Endothelial cell (in vitro differentiated cells): ENCODE measurements around the gene LDB2. TPM values are rescaled to one million over a fixed set of nuclear protein-coding genes. Genes with fewer than 3 reads are reported as not detected.
A peak's percentile ranks its signal among the peaks of the same experiment; 100 is the strongest.

Experiments used
- DNase-seq: peaks from one replicate; pipeline ENCODE4 v3.0.0; 2021; ENCODE audit warnings: low spot score
- H3K27ac Mint-ChIP-seq: one replicate; pipeline ENCODE4 v1.8.0; 2021; ENCODE audit warnings: mixed read lengths, inconsistent platforms; ENCODE audit not compliant: unreplicated experiment
- H3K27me3 Mint-ChIP-seq: one replicate; pipeline ENCODE4 v1.8.0; 2021; ENCODE audit warnings: mild to moderate bottlenecking, moderate library complexity, mixed read lengths, inconsistent platforms; ENCODE audit not compliant: unreplicated experiment
- H3K36me3 Mint-ChIP-seq: one replicate; pipeline ENCODE4 v1.8.0; 2021; ENCODE audit warnings: mild to moderate bottlenecking, low read depth, mixed read lengths, inconsistent platforms; ENCODE audit not compliant: unreplicated experiment
- H3K4me1 Mint-ChIP-seq: one replicate; pipeline ENCODE4 v1.8.0; 2021; ENCODE audit warnings: mild to moderate bottlenecking, mixed read lengths, inconsistent platforms; ENCODE audit not compliant: unreplicated experiment
- H3K4me3 Mint-ChIP-seq: one replicate; pipeline ENCODE4 v1.8.0; 2021; ENCODE audit warnings: mild to moderate bottlenecking, mixed read lengths, inconsistent platforms; ENCODE audit not compliant: unreplicated experiment
- H3K9me3 Mint-ChIP-seq: one replicate; pipeline ENCODE4 v1.8.0; 2021; ENCODE audit warnings: mixed read lengths, inconsistent platforms; ENCODE audit not compliant: unreplicated experiment
- CTCF ChIP-seq: fragments of 200-600 bp; sonication (generic); IDR thresholded peaks from one replicate; pipeline ENCODE4 v1.5.0; 2021; ENCODE audit warnings: antibody characterized with exemption; ENCODE audit not compliant: unreplicated experiment
- total RNA-seq: library from RNA; stranded (reverse); fragmentation: NEBNext Ultra II Directional; extraction: Animal tissue kit (Norgen Biotek cat#: 25700); gene quantifications from one replicate; pipeline ENCODE4 v1.2.1, GENCODE V29; 2021; ENCODE audit not compliant: unreplicated experiment

Gene LDB2
- total RNA-seq, 1 donor from 2014 or later: 268 TPM

DNA sequence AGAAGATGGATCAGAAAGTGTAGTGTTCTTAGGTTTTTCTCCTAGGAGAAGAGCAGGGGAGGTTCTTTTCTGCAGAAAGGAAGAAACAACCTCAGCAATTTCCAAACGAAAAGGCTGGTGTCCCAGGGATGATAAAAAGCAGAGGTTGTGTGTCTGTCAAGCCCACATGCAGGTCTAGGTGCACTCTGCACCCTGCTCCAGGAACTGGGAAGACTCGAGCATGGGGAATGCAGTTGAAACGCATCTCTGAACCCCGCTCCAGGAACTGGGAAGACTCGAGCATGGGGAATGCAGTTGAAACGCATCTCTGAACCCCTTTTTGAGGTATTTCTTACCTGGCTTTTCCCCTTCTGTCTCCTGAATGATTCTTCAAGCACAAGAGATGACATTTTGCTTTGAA is 171.2 kb downstream of the LDB2 start:
- H3K27me3 Mint-ChIP-seq: peaks cover 1% of the 10 kb centered on the region
- DNase-seq: no peak
- peaks cover 27% of the 10 kb centered on the region for H3K4me1 Mint-ChIP-seq
- H3K4me3 Mint-ChIP-seq: peak overlapping the region; percentile 17
- H3K36me3 Mint-ChIP-seq: peaks cover 64% of the 10 kb centered on the region
- peak overlapping the region; percentile 5 for H3K27ac Mint-ChIP-seq
- TF ChIP-seq CTCF: no peak
- H3K9me3 Mint-ChIP-seq: peaks cover 9% of the 10 kb centered on the region

GRCh38 chr4:16726368-16727050 is 171.9 kb downstream of the LDB2 start:
- Mint-ChIP-seq H3K9me3 (peaks cover 9% of the 10 kb centered on the region), H3K27me3 (peaks cover 1% of the 10 kb centered on the region), H3K27ac (peak overlapping the region; percentile 5), H3K36me3 (peaks cover 60% of the 10 kb centered on the region), H3K4me3 (peak overlapping the region; percentile 17), H3K4me1 (peaks cover 24% of the 10 kb centered on the region)
- no peak for DNase-seq
- no peak for TF ChIP-seq CTCF

DNA sequence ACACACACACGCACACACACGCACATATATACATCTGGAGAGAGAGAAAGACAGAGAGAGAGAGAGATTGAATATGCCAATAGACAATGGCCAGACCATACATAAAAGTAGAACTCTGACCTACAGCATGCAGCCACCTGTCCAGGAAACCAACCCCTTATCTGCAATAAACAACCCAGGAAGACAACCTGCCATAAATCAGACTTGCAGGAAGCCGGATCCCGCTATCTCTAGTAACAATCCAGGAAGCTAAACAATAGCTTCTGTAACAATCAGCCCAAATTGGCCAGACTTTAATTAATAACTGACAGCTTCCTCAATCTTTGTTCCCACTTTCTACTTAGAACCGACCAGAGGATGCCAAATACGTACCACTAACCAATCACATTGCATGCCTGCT is 173.2 kb downstream of the LDB2 start:
- no peak for TF ChIP-seq CTCF
- H3K27ac Mint-ChIP-seq: peak overlapping the region; percentile 40

GRCh38 chr4:16722416-16722815 is 176.0 kb downstream of the LDB2 start:
- no peak for TF ChIP-seq CTCF
- H3K27ac Mint-ChIP-seq: no peak overlapping the region
- peaks cover 49% of the 10 kb centered on the region for H3K36me3 Mint-ChIP-seq
- peaks cover 14% of the 10 kb centered on the region for H3K4me1 Mint-ChIP-seq
- peaks cover 9% of the 10 kb centered on the region for H3K9me3 Mint-ChIP-seq
- H3K4me3 Mint-ChIP-seq: no peak overlapping the region
- H3K27me3 Mint-ChIP-seq: peaks cover 1% of the 10 kb centered on the region
- no peak for DNase-seq

More for the DNA sequence above, 173.2 kb downstream of the LDB2 start:
- Mint-ChIP-seq H3K4me3 (peak overlapping the region; percentile 59), H3K27me3 (peaks cover 1% of the 10 kb centered on the region), H3K4me1 (peaks cover 17% of the 10 kb centered on the region), H3K36me3 (peaks cover 52% of the 10 kb centered on the region), H3K9me3 (peaks cover 9% of the 10 kb centered on the region)
- DNase-seq: no peak

- Mint-ChIP-seq H3K4me1 (peaks cover 14% of the 10 kb centered on the region), H3K9me3 (peaks cover 9% of the 10 kb centered on the region), H3K4me3 (no peak overlapping the region), H3K27ac (no peak overlapping the region), H3K36me3 (peaks cover 42% of the 10 kb centered on the region), H3K27me3 (peaks cover 1% of the 10 kb centered on the region)
- no peak for TF ChIP-seq CTCF
- no peak for DNase-seq
Observed at GRCh38 chr4:16721613-16722291, 176.7 kb downstream of the LDB2 start.
